Measurements from ENCODE around the gene TNFAIP8.
A peak's percentile ranks its signal among the peaks of the same experiment; 100 is the strongest.
"Not testable (repeated sequence)": the region's sequence is repeated elsewhere in the genome, so short reads cannot be mapped to it uniquely, and the experiment has no call there.

TNFAIP8 gene

DNA sequence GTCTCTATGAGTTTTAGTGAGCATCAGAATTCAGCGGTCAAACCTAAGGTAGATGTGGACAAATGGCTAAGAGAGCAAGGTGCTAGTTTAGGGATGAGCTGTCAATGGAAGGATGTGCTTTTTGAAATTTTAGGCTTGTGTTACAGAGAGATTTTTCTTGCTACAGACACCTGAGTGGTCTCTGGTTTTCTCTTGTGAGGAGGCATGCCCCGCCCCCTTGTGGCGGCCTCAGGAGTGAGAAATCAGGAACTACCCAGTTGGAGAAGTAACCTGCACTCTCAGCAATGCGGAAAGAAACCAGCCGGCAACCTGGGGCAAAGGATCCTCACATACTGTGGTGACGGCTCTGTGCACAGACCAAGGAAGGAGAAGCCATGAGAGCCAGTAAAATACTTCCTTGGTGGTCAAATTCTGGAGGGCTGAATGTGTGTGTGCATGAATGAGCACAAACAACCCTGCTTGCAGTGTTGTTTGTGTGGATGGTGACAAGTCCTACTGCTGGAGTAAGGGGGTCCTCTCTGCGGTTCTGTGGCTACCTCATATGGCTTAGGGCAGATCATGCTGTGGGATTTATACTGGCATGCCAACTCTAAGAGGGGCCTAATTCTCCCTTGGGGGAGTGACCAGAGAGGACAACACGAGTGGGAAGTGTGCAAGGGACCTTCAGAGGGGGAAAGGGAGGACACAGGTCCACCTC, 79.8 kb downstream of the TNFAIP8 start:
- in situ Hi-C loops (cut with HindIII; ENCODE audit: low pct_ligation_motif_present, low pct_unique_long_range_greater_than_20kb, low sequenced_read_pairs): no loop called here
- DNase-seq: peak; percentile 61

DNA sequence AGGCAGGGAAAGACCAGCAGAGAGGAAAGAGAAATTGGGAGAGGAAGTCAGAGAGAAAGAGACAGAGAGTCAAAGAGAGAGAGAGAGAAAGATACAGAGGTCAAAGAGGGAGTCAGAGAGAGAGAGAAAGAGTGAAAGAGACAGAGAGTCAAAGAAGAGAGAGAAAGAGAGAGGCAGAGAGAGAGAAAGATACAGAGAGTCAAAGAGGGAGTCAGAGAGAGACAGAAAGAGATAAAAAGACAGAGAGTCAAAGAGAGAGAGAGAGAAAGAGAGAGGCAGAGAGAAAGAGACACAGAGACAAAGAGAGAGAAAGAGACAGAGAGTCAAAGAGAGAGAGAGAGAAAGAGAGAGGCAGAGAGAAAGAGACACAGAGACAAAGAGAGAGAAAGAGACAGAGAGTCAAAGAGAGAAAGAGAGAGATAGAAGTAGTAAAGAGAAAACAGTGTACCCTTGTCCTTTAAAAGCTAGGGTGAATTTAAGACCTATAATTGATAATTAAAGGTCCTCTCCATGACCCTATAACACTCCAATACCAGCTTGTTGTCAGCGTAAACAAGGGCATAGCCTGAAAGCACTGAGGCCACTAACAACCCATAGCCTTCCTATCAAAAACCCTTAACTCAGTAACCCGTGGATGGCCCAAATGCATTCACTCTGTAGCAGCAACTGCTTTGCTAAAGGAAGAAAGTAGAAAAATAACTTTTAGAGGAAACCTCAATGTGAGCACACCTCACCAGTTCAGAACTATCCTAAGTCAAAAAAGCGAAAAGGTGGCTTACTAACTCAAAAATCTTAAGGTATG, 82.2 kb downstream of the TNFAIP8 start:
- DNase-seq; in situ Hi-C loops (cut with HindIII; ENCODE audit: low pct_ligation_motif_present, low pct_unique_long_range_greater_than_20kb, low sequenced_read_pairs): not testable (repeated sequence)

DNA sequence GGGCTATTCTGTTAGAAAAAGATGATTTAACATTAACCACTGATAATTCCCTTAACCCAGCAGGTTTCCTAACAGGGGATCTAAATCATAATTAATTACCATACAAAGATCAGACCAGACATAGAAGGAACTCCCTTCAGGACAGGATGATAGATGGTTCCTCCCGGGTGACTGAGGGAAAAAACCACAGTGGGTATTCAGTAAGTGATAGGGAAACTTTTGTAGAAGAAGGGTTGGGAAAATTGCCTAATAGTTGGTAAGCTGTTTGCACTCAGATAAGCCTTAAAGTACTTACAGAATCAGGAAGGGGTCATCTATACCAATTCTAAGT, 82.7 kb downstream of the TNFAIP8 start:
- DNase-seq; in situ Hi-C loops (cut with HindIII; ENCODE audit: low pct_ligation_motif_present, low pct_unique_long_range_greater_than_20kb, low sequenced_read_pairs): not testable (repeated sequence)

DNA sequence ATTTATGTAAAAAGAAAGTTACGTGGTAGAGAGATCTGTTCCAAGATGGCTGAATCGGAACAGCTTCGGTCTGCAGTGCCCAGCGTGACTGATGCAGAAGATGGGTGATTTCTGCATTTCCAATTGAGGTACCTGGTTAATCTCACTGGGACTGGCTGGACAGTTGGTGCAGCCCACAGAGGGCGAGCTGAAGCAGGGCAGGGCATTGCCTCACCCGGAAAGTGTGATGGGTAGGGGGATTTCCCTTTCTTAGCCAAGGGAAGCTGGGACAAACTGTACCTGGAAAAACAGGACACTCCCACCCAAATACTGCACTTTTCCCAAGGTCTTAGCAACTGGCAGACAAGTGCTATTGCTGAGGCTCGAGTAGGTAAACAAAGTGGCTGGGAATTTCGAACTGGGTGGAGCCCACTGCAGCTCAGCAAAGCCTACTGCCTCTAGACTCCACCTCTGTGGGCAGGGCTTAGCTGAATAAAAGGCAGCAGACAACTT, 83.4 kb downstream of the TNFAIP8 start:
- no peak for DNase-seq
- in situ Hi-C loops (cut with HindIII; ENCODE audit: low pct_ligation_motif_present, low pct_unique_long_range_greater_than_20kb, low sequenced_read_pairs): no loop called here

DNA sequence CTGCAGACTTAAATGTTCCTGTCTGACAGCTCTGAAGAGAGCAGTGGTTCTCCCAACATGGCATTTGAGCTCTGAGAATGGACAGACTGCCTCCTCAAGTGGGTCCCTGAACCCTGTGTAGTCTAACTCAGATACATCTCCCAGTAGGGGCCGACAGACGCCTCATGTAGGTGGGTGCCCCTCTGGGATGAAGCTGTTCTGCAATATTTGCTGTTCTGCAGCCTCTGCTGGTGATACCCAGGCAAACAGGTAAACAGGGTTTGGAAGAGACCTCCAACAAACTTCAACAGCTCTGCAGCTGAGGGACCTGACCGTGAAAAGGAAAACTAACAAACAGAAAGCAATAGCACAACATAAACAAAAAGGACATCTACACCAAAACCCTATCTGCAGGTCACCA, 83.8 kb downstream of the TNFAIP8 start:
- in situ Hi-C loops (cut with HindIII; ENCODE audit: low pct_ligation_motif_present, low pct_unique_long_range_greater_than_20kb, low sequenced_read_pairs); DNase-seq: not testable (repeated sequence)

DNA sequence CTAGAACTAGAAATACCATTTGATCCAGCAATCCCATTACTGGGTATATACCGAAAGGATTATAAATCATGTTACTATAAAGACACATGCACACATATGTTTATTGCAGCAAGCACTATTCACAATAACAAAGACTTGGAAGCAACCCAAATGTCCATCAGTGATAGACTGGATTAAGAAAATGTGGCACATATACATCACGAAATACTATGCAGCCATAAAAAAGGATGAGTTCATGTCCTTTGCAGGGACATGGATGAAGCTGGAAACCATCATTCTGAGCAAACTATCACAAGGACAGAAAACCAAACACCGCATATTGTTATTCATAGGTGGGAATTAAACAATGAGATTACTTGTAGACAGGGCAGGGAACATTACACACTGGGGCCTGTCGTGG, 88.8 kb downstream of the TNFAIP8 start:
- DNase-seq; in situ Hi-C loops (cut with HindIII; ENCODE audit: low pct_ligation_motif_present, low pct_unique_long_range_greater_than_20kb, low sequenced_read_pairs): not testable (repeated sequence)

DNA sequence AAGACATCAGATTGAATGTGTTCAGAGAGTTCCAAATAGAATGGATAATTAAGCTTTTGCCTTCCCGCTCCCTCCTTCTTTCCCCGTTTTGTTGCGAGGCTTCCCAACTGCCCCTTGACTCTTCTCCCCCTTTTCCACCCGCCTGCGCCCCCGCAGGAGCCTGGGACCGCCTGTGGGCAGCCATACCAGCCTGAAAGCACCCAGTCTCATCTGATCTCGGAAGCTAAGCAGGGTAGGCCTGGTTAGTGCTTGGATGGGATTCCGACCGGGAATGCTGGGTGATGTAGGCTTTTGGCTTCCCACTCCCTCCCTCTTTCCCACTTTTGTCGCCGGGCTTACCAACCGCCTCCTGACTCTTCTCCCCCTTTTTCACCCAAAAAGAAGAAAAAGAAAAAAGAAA, 89.7 kb downstream of the TNFAIP8 start:
- no peak for DNase-seq
- in situ Hi-C loops (cut with HindIII; ENCODE audit: low pct_ligation_motif_present, low pct_unique_long_range_greater_than_20kb, low sequenced_read_pairs): no loop called here

Data from ACHN (cell line).